ENCODE data around the gene UGT1A10.
"Not testable (repeated sequence)": the region's sequence is repeated elsewhere in the genome, so short reads cannot be mapped to it uniquely, and the experiment has no call there.

Gene UGT1A10

DNA sequence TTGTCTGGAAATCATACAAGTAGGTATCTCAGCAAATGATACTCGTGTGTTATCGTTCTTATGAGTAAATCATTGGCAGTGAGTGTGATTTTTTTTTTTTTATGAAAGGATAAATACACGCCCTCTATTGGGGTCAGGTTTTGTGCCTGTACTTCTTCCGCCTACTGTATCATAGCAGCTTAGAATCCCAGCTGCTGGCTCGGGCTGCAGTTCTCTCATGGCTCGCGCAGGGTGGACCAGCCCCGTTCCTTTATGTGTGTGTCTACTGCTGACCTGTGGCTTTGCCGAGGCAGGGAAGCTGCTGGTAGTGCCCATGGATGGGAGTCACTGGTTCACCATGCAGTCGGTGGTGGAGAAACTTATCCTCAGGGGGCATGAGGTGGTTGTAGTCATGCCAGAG lies at the start of gene UGT1A10:
UGT1A10 (plus strand) TSS at position 143 of the 400 bp plus-strand sequence; CDS start at position 218, 75 bp downstream.
- not testable (repeated sequence) for DNase-seq

DNA sequence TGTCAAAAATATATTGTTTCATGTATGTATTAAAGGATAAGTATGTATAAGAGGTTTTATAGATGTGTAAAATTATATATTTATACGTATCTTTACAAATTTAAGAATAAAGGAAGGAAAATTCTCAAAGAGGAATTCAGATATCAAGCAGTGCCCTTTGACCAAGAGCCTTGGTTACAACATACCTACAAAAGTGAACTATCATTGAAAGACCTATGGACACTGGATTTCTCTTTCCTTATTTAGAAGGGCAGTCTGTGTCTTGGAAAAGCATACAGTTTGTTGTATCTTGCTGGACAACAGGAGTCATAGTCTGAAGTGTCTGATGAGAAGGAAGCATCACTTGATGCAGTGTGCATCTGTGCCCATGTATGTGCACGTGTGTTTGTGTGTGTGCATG lies 47.8 kb upstream of the UGT1A10 start:
- DNase-seq, result no peak

DNA sequence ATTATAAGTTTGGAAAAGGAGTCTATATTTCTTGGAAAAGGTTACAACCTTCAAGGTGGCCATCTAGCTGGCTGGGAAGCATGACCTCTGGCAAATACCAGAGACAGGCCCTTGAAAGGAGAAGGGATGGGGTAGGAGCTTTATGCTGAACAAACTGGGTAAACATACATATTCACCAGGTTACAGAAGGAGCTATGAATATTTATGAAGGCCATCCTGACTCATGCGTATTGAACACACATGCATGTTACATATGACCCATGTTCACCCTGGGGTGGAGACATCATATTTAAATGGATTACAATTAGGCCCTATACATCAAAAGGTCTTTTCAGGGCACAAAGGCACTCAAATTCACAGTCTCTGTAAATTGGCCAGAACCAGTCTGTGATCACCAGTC lies 43.5 kb upstream of the UGT1A10 start:
- DNase-seq, result not testable (repeated sequence)

DNA sequence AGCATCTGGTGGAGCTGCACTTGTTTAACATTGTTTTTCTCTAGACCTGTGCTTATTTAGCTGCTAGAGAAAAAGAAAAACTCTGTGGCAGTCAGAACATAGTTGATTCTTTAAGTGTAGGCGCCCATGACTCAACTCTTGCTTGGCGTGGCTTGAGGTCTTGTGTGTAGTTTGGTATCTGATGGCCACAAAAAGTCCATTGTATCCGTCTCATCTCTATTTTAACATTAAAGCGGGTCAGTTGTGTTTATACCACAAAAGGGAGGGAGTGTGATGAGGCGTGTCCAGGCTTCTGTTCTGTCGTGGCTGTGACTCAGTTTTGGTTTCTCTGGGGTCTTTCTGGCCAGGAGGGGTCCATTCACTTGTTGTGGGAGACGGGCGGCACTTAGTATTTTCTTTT lies 43.0 kb upstream of the UGT1A10 start:
- DNase-seq, result no peak

DNA sequence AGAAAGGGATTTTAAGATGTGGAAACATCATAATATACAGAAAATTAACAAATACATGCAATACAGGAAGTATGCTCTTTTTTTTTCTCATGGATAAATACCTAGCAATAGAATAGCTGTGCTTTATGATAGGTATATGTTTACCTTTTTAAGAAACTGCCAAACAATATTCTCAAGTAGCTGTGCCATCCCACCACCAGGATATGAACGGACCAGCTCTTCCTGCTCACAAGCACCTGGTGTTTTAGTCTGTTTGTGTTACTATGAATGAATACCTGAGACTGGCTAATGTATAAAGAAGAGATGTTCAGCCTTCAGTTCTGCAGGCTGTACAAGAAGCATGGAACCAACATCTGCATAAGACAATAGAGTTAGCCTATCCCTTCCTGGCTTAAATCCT lies 38.7 kb upstream of the UGT1A10 start:
- DNase-seq, result no peak

DNA sequence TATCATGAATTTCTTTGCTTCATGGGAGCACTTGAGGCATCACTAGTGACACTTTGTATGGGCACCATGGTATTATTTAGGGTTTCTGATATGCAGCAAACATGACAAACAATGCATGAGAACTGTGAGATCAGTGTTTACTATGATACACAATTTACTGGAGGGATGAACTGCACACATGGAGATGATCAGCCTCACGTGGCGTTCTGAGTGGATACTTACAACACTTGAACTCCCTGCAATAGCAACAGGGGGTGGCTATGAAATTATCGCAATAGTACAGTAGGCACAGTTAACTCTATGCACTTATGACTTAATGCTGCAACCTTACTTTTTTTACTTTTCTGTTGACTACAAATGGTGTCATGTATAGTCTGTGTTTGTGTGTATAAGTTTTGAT lies 37.3 kb upstream of the UGT1A10 start:
- DNase-seq, result no peak

DNA sequence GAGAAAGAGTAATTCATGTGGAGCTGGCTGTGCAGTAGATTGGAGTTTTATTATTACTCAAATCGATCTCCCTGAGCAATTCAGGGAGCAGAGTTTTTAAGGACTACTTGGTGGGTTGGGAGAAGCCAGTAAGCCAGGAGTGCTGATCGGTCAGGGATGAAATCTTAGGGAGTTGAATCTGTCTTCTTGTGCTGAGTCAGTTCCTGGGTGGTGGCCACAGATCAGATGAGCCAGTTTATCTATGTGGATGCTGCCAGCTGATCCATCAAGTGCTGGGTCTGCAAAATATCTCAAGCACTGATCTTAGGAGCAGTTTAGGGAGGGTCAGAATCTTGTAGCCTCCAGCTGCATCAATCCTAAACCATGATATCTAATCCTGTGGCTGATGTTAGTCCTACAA lies 35.9 kb upstream of the UGT1A10 start:
- DNase-seq, result no peak

DNA sequence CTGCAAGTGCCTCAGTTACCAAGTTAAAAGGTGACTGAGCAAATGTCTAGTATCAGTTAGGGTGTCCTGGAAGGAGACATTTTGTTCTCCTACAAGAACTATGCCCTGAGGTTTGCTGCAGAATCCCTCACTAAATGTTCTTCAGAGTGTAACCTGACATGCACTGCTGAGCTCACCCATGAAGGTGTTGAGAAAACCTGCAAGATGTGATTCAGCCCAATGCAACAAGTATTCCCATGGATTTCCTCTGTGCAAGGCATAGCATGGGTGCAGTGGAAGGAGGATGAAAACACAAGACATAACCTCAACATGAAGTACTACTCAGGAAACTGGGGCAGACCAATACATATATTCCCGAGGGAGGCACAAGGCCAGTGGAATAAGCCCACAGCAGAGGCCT lies 34.2 kb upstream of the UGT1A10 start:
- DNase-seq, result no peak

DNA sequence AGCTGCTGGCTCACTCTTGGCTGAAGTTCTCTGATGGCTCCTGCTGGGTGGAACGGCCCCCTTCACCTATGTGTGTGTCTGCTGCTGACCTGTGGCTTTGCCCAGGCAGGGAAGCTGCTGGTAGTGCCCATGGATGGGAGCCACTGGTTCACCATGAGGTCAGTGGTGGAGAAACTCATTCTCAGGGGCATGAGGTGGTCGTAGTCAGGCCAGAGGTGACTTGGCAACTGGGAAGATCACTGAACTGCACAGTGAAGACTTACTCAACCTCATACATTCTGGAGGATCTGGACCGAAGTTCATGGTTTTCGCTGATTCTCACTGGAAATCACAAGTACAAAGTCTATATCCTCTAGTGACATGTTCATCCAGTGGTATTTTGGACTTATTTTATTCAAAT lies 32.7 kb upstream of the UGT1A10 start:
- no peak for DNase-seq

DNA sequence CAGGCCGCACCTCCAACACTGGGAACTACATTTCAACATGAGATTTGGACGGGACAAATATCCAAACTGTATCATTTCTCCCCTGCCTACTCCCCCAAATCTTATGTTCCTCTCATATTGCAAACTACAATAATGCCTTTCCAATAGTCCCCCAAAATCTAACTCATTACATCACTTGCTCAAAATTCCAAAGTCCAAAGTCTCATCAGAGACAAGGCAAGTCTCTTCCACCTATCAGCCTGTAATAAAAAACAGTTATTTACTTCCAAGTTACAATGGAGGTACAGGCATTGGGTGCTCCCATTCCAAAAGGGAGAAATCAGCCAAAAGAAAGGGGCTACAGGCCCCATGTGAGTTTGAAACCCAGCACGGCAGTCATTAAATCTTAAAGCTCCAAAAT lies 31.4 kb upstream of the UGT1A10 start:
- no peak for DNase-seq

DNA sequence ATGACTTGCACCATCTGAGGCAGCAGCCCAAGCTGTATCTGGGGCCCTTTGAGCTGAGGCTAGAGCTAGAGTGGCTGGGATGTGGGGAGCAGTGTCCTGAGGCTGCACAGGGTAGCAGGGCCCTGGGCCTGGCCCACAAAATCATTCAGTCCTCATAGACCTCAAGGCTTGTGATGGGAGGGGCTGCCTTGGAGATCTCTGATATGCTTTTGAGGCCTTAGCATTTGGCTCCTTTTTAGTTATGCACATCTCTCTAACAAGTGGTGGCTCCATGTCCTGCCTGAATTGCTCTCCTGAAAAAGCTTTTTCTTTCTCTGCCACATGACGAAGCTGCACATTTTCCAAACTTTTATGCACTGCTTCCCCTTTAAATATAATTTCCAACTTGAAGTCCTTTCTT lies 30.6 kb upstream of the UGT1A10 start:
- no peak for DNase-seq

DNA sequence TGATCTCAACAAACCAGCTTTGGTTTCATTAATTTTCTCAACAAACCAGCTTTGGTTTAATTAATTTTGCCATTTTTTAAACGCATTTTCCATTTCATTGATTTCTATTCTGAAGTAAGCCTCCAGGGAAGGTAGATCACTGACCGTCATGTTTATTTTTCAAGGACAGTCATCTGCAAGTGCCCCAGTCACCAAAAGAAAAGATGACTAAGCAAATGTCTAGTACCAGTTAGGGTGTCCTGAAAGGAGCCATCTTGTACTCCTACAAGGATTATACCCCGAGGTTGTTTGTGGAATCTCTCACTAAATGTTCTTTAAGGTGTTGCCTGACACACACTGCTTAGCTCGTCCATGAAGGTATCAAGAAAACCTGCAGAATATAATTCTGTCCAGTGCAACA lies 25.0 kb upstream of the UGT1A10 start:
- DNase-seq, result no peak

DNA sequence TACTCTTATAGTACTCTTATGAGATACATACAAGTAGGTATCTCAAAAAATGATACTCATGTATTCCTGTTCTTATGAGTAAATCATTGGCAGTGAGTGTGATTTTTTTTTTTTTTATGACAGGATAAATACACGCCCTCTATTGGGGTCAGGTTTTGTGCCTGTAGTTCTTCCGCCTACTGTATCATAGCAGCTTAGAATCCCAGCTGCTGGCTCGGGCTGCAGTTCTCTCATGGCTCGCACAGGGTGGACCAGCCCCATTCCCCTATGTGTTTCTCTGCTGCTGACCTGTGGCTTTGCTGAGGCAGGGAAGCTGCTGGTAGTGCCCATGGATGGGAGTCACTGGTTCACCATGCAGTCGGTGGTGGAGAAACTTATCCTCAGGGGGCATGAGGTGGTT lies 18.8 kb upstream of the UGT1A10 start, which contains the start of gene UGT1A8:
UGT1A8 (plus strand) TSS at position 158 of the 400 bp plus-strand sequence; CDS start at position 233, 75 bp downstream.
- not testable (repeated sequence) for DNase-seq

DNA sequence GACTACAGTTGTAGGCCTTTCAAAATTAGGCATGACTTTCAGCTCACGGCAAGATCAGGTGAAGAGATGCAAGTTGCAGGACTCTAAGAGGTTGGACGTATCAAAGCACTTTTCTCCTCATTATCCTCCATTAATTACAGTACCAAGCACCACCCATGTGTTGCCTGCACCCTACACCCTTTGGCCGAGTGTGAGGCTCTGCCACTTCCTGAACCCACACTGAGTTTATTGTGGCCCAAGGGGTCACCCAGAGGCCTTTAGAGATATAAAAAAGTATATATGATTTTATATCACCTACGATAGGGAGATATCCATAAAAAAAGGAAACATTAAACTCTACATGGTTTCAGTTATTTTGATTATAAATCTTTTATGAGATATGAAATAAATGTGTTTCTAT lies 16.0 kb upstream of the UGT1A10 start:
- DNase-seq, result no peak

DNA sequence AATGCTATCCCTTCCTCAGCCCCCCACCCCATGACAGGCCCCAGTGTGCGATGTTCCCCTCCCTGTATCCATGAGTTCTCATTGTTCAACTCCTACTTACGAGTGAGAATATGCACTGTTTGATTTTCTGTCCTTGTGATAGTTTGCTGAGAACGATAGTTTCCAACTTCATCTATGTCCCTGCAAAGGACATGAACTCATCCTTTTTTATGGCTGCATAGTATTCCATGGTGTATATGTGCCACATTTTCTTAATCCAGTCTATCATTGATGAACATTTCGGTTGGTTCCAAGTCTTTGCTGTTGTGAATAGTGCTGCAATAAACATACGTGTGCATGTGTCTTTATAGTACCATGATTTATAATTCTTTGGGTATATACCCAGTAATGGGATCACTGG lies 14.4 kb upstream of the UGT1A10 start:
- DNase-seq, result not testable (repeated sequence)

DNA sequence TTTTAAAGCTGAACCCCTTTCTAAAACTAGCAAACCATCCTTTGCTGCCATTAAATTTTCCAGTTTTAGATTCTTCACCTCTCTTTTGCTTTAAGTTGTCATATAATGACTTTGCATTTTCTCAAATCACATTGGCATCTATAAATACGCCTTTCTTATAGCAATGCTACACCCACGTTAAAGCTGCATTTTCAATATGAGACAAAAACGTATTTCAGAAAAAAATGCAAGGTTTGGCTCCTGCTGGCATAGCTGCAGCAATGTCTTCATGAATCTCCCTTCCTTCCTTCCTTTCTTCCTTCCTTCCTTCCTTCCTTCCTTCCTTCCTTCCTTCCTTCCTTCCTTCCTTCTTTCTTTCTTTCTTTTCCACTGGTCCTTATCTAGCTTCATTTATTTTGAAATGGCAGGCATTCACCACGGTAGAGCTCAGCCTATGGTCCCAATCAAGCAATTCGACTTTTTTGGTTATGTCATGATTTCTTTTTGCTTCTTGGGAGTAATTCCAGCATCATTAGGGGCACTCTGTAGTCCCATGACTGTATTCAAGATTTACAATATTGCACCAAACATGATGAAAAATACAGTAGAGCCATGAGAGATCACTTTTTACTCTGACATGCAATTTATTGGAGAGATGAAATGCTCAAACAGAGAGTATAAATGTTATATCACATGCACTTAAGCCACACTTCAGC lies 8.8 kb upstream of the UGT1A10 start:
- DNase-seq, result no peak

DNA sequence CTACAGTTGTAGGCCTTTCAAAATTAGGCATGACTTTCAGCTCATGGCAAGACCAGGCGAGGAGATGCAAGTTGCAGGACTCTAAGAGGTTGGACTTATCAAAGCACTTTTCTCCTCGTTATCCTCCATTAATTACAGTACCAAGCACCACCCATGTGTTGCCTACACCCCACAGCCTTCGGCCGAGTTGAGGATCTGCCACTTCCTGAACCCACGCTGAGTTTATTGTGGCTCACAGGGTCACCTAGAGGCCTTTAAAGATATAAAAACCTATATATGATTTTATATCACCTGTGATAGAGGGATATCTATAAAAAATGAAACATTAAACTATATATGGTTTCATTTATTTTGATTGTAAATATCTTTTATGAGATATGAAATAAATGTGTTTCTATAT lies 2.6 kb downstream of the UGT1A10 start:
- DNase-seq, result no peak

DNA sequence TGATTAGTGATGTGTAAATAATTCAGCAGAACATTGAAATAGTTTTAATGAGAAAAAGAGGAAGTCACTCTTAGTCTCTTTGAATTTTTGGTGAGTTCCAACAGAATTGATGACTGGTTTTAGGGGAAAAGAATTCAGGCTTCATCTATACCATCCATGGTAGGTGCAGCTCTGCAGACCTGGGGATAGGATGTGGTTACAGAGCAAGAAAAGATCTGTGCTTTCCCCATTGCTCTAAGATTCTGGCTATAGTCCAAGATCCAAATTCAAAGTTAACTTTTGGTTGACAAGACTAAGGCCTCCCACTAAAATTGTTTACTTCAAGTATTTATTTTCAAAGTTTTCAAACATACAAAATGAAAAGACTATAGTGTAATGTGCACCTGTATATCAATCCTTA lies 3.6 kb downstream of the UGT1A10 start:
- no peak for DNase-seq

DNA sequence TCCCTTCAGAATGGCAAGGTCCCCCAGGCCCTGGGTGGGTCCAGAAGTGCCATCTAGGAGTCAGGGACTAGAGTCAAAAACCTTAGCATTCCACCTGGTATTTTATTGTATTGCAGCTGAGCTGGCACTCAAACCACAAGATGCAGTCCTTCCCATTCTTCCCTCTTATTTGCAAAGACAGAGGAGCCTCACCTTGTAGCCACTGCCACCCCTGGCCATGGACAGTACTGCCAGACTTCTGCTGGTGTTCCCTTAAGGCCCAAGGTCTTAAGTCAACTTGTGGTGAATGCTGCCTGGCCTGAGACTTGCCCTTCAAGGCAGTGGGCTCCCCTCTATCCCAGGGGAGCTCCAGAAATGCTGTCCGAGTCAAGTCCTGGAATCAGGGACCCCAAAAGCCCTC lies 6.9 kb downstream of the UGT1A10 start:
- DNase-seq, result no peak

DNA sequence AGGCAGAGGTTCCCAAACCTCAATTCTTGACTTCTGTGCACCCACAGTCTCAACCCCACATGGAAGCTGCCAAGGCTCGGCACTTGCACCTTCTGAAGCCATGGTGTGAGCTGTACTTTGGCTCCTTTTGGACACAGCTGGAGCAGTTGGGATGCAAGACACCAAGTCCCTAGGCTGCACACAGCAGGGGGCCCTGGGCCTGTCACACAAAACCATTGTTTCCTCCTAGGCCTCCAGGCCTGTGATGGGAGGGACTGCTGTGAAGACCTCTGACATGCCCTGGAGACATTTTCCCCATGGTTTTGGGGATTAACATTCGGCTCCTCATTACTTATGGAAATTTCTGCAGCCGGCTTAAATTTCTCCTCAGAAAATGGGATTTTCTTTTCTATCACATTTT lies 9.8 kb downstream of the UGT1A10 start:
- DNase-seq, result not testable (repeated sequence)

DNA sequence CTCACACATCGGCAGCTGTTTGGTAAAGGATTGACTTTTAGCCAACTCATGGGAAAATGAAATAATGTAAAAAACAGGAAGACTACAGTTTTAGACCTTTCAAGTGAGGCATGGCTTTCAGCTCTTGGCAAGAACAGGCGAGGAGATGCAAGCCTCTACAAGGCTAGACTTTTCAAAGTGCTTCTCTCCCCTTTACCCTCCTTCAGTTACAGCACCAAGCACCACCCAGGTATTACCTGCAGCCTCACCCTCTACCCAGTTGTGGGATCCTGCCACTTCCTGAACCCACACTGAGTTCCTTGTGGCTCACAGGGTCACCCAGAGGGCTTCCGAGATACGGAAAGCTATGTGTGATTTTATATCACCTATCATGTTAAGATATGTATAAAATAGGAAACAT lies 14.7 kb downstream of the UGT1A10 start:
- no peak for DNase-seq

DNA sequence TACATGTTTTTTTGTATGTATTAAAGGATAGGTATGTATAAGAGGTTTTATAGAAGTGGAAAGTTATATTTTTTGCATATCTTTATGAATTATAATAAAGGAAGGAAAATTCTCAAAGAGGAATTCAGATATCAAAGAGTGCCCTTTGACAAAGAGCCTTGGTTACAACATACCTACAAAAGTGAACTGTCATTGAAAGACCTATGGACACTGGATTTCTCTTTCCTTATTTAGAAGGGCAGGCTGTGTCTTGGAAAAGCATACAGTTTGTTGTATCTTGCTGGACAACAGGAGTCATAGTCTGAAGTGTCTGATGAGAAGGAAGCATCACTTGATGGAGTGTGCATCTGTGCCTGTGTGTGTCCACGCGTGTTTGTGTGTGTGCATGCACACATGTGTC lies 15.2 kb downstream of the UGT1A10 start:
- DNase-seq, result no peak

DNA sequence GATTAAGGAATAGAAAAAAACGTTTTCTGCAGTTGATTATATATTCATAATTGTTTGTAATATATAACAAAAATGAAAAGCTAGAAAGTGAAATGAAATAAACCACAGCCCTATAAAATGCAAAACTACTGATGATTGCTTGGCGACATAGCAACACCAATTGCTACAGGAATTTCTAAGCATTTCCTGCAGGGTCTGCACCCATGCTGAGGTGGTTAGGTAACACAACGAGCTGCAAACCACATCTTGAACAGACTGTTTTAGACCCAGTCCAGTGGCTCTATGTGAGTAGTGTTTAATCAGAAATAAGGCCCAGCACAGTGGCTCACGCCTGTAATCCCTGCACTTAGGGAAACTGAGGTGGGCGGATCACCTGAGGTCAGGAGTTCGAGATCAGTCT lies 18.3 kb downstream of the UGT1A10 start:
- DNase-seq, result no peak

DNA sequence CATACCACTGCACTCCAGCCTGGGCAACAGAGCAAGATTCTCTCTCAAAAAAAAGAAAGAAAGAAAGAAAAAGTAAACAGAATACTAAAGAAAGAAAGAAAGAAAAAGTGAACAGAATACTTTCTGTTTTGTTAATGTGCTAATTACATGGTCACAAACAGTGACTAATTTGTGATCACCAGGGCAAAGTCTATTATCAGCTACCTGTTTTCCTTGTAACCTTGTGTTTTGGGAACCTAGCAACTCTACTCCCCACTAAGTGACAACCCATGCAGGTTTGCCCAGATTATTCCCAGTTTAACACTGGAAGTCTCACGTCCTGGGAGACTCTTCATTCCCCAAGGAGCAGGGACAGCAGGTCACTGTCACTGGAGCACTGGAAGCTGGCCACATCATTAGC lies 18.8 kb downstream of the UGT1A10 start:
- no peak for DNase-seq

DNA sequence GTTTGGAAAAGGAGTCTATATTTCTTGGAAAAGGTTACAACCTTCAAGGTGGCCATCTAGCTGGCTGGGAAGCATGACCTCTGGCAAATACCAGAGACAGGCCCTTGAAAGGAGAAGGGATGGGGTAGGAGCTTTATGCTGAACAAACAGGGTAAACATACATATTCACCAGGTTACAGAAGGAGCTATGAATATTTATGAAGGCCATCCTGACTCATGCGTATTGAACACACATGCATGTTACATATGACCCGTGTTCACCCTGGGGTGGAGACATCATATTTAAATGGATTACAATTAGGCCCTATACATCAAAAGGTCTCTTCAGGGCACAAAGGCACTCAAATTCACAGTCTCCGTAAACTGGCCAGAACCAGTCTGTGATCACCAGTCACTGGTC lies 19.7 kb downstream of the UGT1A10 start:
- not testable (repeated sequence) for DNase-seq

All from NCI-H2081 treated with DMSO at 0.1 percent for 48 hours (cell line).